GM19099 (cell line): ENCODE data around the gene PAGE2B.

ENCODE experiments used
- POLR2A ChIP-seq: IDR thresholded peaks from 3 replicates; pipeline ENCODE4 v1.6.1; 2011; ENCODE audit warnings: low read depth; ENCODE audit not compliant: insufficient read length; ENCODE audit errors: extremely low read depth

PAGE2B gene

GRCh38 chrX:55098691-55099090 lies 23.9 kb downstream of the PAGE2B start:
- no peak for TF ChIP-seq POLR2A

- no peak for TF ChIP-seq POLR2A
Measured at GRCh38 chrX:55099162-55099561, 24.3 kb downstream of the PAGE2B start.

- no peak for TF ChIP-seq POLR2A
Measured at GRCh38 chrX:55102754-55103153, 27.9 kb downstream of the PAGE2B start.

DNA sequence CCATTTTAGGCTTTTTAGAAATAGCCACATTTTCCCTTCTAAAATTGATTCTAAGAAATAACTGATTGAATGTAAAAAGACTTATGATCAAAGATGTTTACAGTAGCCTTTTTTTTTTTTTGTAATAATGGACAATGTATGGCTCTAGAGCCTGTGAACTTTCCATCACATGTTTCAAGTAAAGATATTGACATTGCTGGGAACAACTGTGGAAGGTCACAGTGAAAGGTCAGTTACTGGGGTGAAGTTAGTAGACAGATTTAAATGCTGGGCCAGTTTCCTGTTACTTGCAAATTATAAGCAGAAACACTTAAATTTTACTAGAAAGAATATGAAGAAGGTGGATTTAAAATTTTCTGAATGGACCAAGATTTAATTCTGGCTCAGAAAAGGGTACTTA lies 32.4 kb downstream of the PAGE2B start:
- no peak for TF ChIP-seq POLR2A

- no peak for TF ChIP-seq POLR2A
Measured at GRCh38 chrX:55107911-55108310, 33.1 kb downstream of the PAGE2B start.

DNA sequence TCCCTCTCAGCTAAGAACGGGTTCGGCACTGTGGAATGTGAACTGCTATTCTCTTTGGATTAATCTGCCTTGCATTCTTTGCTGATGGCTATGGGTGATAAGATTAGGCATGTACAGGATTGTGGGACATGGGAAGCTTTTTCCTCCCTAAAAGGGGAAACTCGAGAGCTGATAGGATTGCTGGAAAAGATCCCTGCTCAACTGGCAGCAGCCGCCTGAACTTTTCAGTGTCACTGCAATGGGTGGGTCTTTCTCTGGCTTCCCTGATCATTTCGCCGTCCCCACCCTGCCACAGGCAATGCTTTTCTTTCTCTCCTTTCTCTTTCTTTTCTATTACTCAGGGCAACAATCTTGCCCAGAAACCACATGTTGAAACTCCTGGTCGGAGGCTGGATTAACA lies 34.5 kb downstream of the PAGE2B start:
- TF ChIP-seq POLR2A: no peak

DNA sequence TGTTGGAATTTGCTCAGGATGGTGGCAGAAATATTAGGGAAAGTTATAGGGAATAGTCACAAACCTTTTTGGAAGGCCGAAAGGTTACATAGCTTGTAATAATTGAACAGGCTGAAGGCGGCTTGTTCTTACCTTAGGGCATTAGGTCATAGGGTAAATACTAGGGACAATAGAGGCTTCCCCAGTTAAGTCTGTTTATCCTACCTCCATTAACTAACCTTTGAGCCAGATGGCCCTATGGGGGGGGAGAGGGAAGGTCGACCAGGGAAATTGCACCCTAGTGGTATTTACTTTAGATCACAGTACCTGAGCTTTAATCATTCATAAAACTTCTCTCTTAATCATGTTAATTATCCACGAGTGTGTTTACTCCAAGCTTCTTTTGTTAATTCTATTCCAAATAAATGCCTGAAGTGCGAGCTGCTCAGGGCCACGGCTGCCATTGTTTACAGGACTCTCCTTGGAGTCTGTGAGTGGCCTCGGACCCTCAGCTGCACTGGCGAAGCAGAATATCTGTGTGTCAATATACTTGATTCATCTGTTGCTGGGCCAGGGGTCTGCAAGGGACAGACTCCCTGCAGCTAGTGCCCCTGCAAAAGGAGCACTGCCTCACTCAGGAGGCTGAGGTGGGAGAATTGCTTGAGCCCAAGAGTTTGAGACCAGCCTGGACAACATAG lies 36.9 kb downstream of the PAGE2B start:
- no peak for TF ChIP-seq POLR2A

DNA sequence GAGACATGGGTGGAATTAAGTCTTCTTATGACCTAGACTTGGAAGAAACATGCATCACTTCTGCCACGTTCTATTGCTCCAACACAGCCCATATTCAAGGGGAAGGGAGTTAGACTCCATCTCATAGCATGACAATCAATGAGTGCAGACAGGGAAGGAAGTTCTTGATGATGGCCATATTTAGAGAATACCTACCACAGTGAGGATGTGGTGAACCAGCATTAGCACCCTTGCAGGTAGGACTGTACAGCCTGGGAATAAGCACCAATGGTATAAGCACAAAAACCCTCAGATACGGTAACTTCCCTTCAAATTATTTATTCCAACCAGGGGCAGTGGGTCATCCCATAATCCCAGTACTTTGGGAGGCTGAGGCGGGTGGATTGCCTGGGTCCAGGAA lies 43.7 kb downstream of the PAGE2B start:
- TF ChIP-seq POLR2A: no peak

DNA sequence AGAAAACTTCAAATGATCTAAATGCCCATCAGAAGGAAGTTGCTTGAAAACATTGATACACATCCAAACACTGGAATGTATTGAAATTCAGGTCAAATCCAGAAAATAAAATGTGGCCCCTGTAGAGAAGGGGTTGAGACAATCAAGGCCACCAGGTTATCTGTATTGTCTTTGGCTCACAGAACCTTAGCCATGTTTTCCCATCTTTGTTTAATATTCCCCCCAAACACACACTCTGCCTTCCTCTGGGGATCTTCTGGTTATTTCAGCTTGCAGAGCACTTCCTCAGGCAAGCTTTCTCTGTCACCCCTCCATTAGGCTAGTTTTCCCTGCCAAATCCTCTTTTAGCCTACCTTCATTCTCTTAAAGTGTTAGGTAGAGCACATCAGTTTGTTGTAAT lies 44.4 kb downstream of the PAGE2B start:
- TF ChIP-seq POLR2A: no peak

GRCh38 chrX:55119712-55120111 lies 44.9 kb downstream of the PAGE2B start:
- TF ChIP-seq POLR2A: no peak

DNA sequence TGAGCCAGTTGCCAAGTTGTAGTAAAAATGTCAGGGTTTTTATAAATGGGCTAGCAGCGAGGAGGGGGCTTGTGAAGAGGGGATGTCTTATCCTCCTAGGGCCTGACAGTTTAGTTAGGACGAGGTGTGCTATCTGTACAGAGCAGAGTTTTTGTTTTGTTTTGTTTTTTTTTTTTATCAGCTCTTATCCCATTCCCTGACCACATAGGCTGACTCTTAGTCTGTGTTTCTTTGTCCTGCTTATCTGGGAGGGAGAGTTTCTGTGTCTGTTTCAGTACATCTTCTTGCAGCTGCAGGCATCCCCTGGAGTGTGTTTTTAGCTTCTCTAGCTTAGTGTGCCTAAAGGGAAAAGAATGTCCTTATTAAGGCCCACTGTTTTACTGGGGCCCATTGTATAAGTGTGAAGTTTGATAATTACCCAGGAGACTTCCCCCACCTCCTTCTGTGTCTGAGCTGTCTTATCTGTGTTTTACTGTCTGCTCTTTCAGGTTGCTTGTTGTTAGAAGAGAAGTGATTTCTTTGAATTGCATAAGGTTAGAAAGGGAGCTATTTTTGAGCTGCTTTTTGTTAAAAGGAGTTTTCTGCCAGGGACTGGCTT lies 46.0 kb downstream of the PAGE2B start:
- TF ChIP-seq POLR2A: no peak

- no peak for TF ChIP-seq POLR2A
Measured at GRCh38 chrX:55123900-55124299, 49.1 kb downstream of the PAGE2B start.

GRCh38 chrX:55127692-55128091 lies 52.9 kb downstream of the PAGE2B start:
- no peak for TF ChIP-seq POLR2A
